ENCODE data around the gene TXNRD2. TPM values are rescaled to one million over a fixed set of nuclear protein-coding genes. Genes with fewer than 3 reads are reported as not detected.

Gene TXNRD2
- total and polyA plus RNA-seq, 2 of the 4 experiments (the other 2 are of a cell fraction): 15.6 to 25.7 TPM

- Histone ChIP-seq H2AFZ (replicated peaks; ENCODE audit: low read length, poor library complexity) (no peak overlapping the region), H2AK9ac (replicated peaks; ENCODE audit: low read depth, low read length, poor library complexity) (no peak overlapping the region), H2AK5ac (ENCODE audit: low read depth, low read length) (0 out of 2 replicates have a peak overlapping the region, but pooled peaks have one; percentile 21), H3K4ac (ENCODE audit: low read depth, low read length) (no peak overlapping the region), H3K23ac (ENCODE audit: low read depth, low read length) (no peak overlapping the region), H3K4me1 (ENCODE audit: control insufficient read depth, insufficient read depth, low read length) (peaks cover 27% of the 10 kb centered on the region), H3K56ac (ENCODE audit: extremely low read depth, insufficient read depth, low read length) (no peak overlapping the region), H3K9ac (ENCODE audit: low read depth, low read length) (no peak overlapping the region), H3K79me1 (ENCODE audit: low read depth in 1 of 2, low read length in 2 of 2) (peaks cover 0 to 24% of the 10 kb centered on the region in 2 experiments; a peak in 1 of 4 replicates), H2BK20ac (ENCODE audit: low read depth, low read length) (no peak overlapping the region), H3K27ac (ENCODE audit: insufficient read depth, low read length) (no peak overlapping the region), H3K4me2 (ENCODE audit: low read depth, low read length) (no peak overlapping the region), H2BK120ac (ENCODE audit: low read depth, low read length) (no peak overlapping the region), H3K9me3 (ENCODE audit: control insufficient read depth, insufficient read depth, low read length) (no peaks in the 10 kb centered on the region), H4K5ac (ENCODE audit: low read depth, low read length) (no peak overlapping the region), H3K14ac (replicated peaks; ENCODE audit: low read depth, low read length) (no peak overlapping the region), H4K20me1 (ENCODE audit: insufficient read depth, low read length) (no peaks in the 10 kb centered on the region; the same call in 1 of the 2 replicates), H3K18ac (ENCODE audit: low read depth, low read length) (no peak overlapping the region), H2BK5ac (ENCODE audit: low read depth, low read length, poor library complexity, severe bottlenecking) (no peak overlapping the region), H3K9me1 (ENCODE audit: insufficient read depth, low read length) (peaks cover 8% of the 10 kb centered on the region; the same call in 1 of the 2 replicates), H4K8ac (ENCODE audit: low read depth in 2 of 2, low read length in 2 of 2) (no peak overlapping the region), H4K91ac (ENCODE audit: insufficient read depth, low read depth, low read length) (no peak overlapping the region), H3K4me3 (ENCODE audit: insufficient read depth, low read depth, low read length) (no peak overlapping the region), H3K27me3 (ENCODE audit: control insufficient read depth, insufficient read depth, low read length) (no peaks in the 10 kb centered on the region), H3K36me3 (ENCODE audit: control insufficient read depth, insufficient read depth, low read length) (peaks cover 16% of the 10 kb centered on the region), H2BK15ac (ENCODE audit: low read depth, low read length) (no peak overlapping the region)
- TF ChIP-seq CEBPB (IDR thresholded peaks at IDR 0.05; ENCODE audit: low read depth, low read length): no peak
- no peak for TF ChIP-seq MXI1 (IDR thresholded peaks at IDR 0.05; ENCODE audit: borderline replicate concordance, low read depth, low read length)
- TF ChIP-seq CTCF (conservative IDR thresholded peaks at IDR 0.05; ENCODE audit: low read depth, low read length): no peak
- no peak for TF ChIP-seq POLR2A (IDR thresholded peaks at IDR 0.05; ENCODE audit: low read depth, low read length)
- TF ChIP-seq RCOR1 (IDR thresholded peaks at IDR 0.05; ENCODE audit: insufficient replicate concordance, low read length): no peak
- no peak for TF ChIP-seq RAD21 (IDR thresholded peaks at IDR 0.05; ENCODE audit: low read length)
- TF ChIP-seq FOS (IDR thresholded peaks at IDR 0.05; ENCODE audit: low read depth, low read length): no peak
- no TSS peak for BruUV-seq (replicated peaks)
- intact Hi-C loops (cut with micrococcal nuclease): no loop called here
- dilution Hi-C loops (cut with HindIII; ENCODE audit: low sequenced_read_pairs, unreplicated experiment): no loop called here
- POLR2A ChIA-PET (ENCODE audit: unreplicated experiment): no interaction called here
- no peak for DNase-seq
- 93% methylated on average over 19 of the region's 23 CpGs; no CpG with 5 or more reads in 1 of the 2 experiments for WGBS, 2 experiments (ENCODE audit: extremely low coverage in 2 of 2, insufficient read length in 1 of 2)
- ATAC-seq (ENCODE audit: low read depth): no peak
- CTCF ChIA-PET: no interaction called here
- in situ Hi-C loops (cut with MboI; ENCODE audit: low sequenced_read_pairs): no loop called here
Observed at GRCh38 chr22:19895160-19895849, 46.3 kb downstream of the TXNRD2 start.

Measured in IMR-90 (cell line).